Peyer's patch (tissue), 4 donors: ENCODE measurements around the gene GPR158. TPM values are rescaled to one million over a fixed set of nuclear protein-coding genes. Genes with fewer than 3 reads are reported as not detected.

ENCODE experiments used
- DNase-seq, 3 donors: peaks; one replicate each; pipeline ENCODE4 v3.0.0-alpha.2; 2017 to 2019
- H3K27ac ChIP-seq, 4 donors: fragments of 200-600 bp; sonication (generic); one replicate each; pipeline ENCODE4 v1.5.1; 2016 to 2019
- H3K27me3 ChIP-seq, 2 donors: fragments of 200-600 bp; sonication (generic); one replicate each; pipeline ENCODE4 v1.5.1; 2019
- H3K36me3 ChIP-seq, 3 donors: fragments of 200-600 bp; sonication (generic); one replicate each; pipeline ENCODE4 v1.5.1; 2016 to 2019
- H3K4me1 ChIP-seq, 4 donors: fragments of 200-600 bp; sonication (generic); one replicate each; pipeline ENCODE4 v1.5.1; 2016 to 2019
- H3K4me3 ChIP-seq, 4 donors: fragments of 200-600 bp; sonication (generic); 1 replicate in 3 of 4; 2 replicates in 1 of 4; pipeline ENCODE4 v1.5.1; 2016 to 2019; ENCODE audit warnings: mild to moderate bottlenecking in 1 of 4
- H3K9me3 ChIP-seq, 4 donors: fragments of 200-600 bp; sonication (generic); one replicate each; pipeline ENCODE4 v1.5.1; 2016 to 2019; ENCODE audit warnings: mild to moderate bottlenecking in 1 of 4
- CTCF ChIP-seq, 6 experiments: fragments of 450-650 bp in 4 of 6; fragments of 200-600 bp in 2 of 6; sonication (generic) in 1 of 6; IDR thresholded peaks; one replicate each; pipeline ENCODE4 v1.5.1; 2017 to 2019; ENCODE audit warnings: antibody characterized with exemption in 6 of 6, mild to moderate bottlenecking in 3 of 6, moderate library complexity in 1 of 6
- POLR2A ChIP-seq, 2 donors: fragments of 450-650 bp; IDR thresholded peaks; one replicate each; pipeline ENCODE4 v1.5.1; 2017; ENCODE audit warnings: antibody characterized with exemption in 2 of 2, mild to moderate bottlenecking in 2 of 2, moderate library complexity in 2 of 2
- total RNA-seq, 4 donors: library from RNA; depleted of rRNA; stranded (reverse); fragments of >200 nt; gene quantifications; one replicate each; pipeline ENCODE4 v1.1.0, GENCODE V29; 2016

Gene GPR158
- total RNA-seq, 4 donors from 2014 or later = under 0.01 to 0.28 (median 0.27) TPM; not detected in 1

DNA sequence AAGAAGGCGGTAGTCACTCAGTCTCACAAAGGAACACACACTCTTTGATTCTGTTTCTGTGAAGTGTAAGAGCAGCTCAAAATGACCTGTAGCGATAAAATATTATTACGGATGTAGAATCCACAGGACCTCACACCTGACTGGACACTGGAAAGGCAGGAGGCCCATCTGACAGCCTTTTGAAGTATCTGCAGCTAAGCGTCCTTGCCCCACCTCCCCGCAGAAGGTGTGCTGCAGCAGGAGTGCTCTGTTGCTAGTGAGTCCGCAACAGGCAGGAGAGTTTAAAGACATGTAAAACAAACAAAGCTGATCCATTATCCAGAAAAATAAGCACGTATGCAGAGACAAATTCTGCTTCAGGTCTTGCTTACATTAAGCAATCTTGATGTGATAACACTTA is 355.5 kb downstream of the GPR158 start:
- no peaks in the 10 kb centered on the region for H3K27me3 ChIP-seq
- H3K27ac ChIP-seq = no peak overlapping the region
- no peak overlapping the region for H3K4me3 ChIP-seq
- no peak for DNase-seq
- H3K36me3 ChIP-seq = no peaks in the 10 kb centered on the region
- no peak for TF ChIP-seq POLR2A (IDR thresholded peaks at IDR 0.05)
- H3K9me3 ChIP-seq = no peaks in the 10 kb centered on the region
- H3K4me1 ChIP-seq = no peaks in the 10 kb centered on the region

DNA sequence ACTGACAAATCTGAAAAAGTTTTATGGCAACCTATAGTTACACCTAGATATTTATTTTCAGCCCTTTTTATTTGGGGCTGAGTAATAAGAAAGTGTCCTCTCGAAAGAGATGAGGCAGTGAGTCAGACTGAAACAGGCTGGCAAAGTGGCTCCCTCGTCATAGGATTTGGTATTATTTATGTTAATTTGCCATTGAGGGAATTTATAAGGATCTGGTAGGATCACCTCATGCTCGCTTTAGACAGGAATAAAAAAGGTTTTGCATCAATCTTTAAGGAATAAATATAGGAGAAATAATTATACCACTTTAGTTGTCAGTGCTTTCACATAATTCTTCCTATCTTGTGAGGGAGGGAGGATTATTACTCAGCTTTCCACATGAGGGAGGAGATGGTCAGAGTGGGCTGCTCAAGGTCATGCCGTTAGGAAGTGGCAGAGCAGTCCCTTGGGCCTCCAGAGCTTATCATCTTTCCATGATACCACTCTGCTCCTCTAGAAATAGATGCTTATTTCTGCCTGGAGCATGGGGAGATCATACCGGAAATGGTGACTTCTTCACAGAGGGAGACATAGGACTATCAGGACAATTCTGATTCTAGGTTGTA is 356.8 kb downstream of the GPR158 start:
- TF ChIP-seq CTCF (IDR thresholded peaks at IDR 0.05) (no peak), POLR2A (IDR thresholded peaks at IDR 0.05) (no peak)
- no peaks in the 10 kb centered on the region for H3K9me3 ChIP-seq
- H3K27ac ChIP-seq = no peak overlapping the region
- H3K4me3 ChIP-seq = no peak overlapping the region
- no peaks in the 10 kb centered on the region for H3K27me3 ChIP-seq
- H3K4me1 ChIP-seq = no peaks in the 10 kb centered on the region
- H3K36me3 ChIP-seq = no peaks in the 10 kb centered on the region
- no peak for DNase-seq

- H3K36me3 ChIP-seq = no peaks in the 10 kb centered on the region
- no peaks in the 10 kb centered on the region for H3K4me1 ChIP-seq
- H3K4me3 ChIP-seq = no peak overlapping the region
- no peaks in the 10 kb centered on the region for H3K27me3 ChIP-seq
- no peak for DNase-seq
- TF ChIP-seq POLR2A (IDR thresholded peaks at IDR 0.05) (no peak), CTCF (IDR thresholded peaks at IDR 0.05) (no peak)
- H3K9me3 ChIP-seq = no peaks in the 10 kb centered on the region
- H3K27ac ChIP-seq = no peak overlapping the region
Observed at GRCh38 chr10:25532213-25532612, 357.4 kb downstream of the GPR158 start.

DNA sequence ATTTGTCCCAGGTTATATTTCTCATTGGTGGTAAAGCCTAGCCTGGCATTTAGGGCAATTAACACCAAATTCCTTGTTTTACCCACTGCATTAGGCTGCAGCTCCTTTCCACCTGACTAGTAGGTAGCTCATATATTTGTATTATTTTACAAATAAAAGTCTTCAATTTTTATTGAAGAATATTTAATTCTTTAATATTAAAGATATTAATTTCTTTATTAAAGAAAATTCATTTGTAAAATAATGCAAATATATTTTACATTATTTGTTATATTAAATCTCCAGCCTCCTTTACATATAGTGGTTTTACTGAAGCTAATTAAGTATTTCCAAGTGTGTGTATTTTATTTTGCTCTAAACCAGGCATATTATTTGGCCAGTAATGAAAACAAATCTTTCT is 361.2 kb downstream of the GPR158 start:
- Histone ChIP-seq H3K9me3 (no peaks in the 10 kb centered on the region), H3K27me3 (no peaks in the 10 kb centered on the region), H3K27ac (no peak overlapping the region), H3K4me1 (no peaks in the 10 kb centered on the region), H3K4me3 (no peak overlapping the region), H3K36me3 (no peaks in the 10 kb centered on the region)
- DNase-seq = no peak
- TF ChIP-seq CTCF (IDR thresholded peaks at IDR 0.05) (no peak), POLR2A (IDR thresholded peaks at IDR 0.05) (no peak)

DNA sequence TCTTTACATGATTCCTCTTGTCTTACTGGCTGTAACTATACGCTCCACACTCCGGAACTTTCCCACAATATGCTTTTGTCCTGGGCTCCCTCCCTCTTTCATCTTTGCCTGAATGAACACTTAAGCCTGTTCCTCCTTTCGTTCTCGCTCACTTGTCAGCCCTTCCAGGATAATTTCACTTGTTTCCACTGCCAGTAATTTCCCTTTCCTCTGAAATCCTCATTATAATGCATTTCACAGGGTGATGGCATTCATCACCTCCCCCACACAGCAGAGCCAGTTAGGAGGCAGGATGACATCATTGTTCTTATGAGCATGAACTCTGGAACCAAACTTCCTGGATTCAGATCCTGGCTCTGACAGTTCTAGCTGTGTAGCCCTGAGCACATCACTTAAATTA is 372.6 kb downstream of the GPR158 start:
- H3K27me3 ChIP-seq = no peaks in the 10 kb centered on the region
- no peaks in the 10 kb centered on the region for H3K36me3 ChIP-seq
- no peak for DNase-seq
- TF ChIP-seq CTCF (IDR thresholded peaks at IDR 0.05) = no peak
- no peak for TF ChIP-seq POLR2A (IDR thresholded peaks at IDR 0.05)
- no peaks in the 10 kb centered on the region for H3K4me1 ChIP-seq
- no peak overlapping the region for H3K4me3 ChIP-seq
- no peaks in the 10 kb centered on the region for H3K9me3 ChIP-seq
- no peak overlapping the region for H3K27ac ChIP-seq

DNA sequence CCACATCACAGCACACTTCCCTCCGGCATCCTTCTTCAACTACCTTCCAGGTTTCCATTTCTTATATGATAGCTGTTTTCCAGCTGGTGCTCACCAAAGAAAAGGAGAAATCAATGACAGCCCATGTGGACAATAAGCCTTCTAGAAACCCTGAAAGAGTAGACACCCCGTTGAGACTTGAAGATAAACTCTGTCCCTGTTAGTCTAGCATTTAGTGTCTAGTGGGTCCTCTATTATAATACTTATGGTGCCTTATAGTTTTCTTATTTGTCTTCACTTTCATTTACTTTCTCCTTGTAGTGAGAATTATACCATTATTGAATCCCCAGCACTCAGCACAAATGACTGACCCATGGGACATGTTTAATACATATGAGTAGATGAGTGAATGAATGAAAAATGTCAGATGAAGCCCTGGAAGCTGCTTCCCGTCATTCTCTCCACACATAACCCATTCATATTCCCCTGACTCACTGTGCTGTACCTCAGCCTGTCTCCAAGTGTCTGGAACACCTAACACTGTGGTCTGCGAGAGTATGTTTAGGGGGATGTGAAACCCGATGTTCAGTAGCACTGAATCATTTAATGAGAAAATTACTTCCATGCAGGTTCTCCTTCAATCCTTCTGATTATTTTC is 377.6 kb downstream of the GPR158 start:
- no peak for DNase-seq
- no peak for TF ChIP-seq CTCF (IDR thresholded peaks at IDR 0.05)
- no peak for TF ChIP-seq POLR2A (IDR thresholded peaks at IDR 0.05)
- Histone ChIP-seq H3K36me3 (no peaks in the 10 kb centered on the region), H3K27ac (no peak overlapping the region), H3K4me3 (no peak overlapping the region), H3K27me3 (no peaks in the 10 kb centered on the region), H3K4me1 (no peaks in the 10 kb centered on the region), H3K9me3 (no peaks in the 10 kb centered on the region)
